ENCODE measurements around the gene JMJD7.

DNA sequence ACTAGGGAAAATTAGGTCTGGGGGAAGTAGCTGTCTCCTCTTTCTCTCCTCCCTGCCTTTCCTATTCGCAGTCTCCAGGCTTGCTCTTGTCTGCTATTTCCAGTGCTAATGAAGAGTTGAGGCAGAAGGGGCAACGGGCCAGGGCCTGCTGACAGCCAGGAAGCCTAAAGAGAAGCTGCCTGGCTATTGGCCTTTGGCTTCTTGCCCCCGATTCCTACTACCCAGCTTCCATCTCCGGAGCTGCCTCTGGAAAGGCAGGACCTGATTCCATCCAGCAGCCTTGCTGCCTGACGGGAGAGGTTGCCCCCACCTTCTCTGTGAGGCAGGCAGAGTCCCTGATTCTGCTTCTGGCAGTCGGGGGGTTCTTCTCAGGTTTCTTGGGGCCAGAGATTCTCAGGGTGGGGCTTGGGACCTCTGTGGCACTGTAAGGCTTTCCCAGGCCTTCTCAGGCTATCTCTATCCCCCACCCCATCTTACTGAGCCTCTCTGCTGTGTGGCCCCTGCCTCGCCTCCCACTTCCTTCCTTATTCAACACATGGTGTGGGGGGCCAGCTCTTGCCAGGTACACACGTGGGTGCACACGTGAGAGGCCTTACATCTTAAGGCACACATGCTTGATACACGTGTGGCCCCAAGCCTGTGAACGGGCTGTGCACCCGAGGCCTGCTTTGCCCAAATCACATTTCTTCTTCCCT, 18.2 kb upstream of the JMJD7 start:
- TF ChIP-seq, protein P1, sequence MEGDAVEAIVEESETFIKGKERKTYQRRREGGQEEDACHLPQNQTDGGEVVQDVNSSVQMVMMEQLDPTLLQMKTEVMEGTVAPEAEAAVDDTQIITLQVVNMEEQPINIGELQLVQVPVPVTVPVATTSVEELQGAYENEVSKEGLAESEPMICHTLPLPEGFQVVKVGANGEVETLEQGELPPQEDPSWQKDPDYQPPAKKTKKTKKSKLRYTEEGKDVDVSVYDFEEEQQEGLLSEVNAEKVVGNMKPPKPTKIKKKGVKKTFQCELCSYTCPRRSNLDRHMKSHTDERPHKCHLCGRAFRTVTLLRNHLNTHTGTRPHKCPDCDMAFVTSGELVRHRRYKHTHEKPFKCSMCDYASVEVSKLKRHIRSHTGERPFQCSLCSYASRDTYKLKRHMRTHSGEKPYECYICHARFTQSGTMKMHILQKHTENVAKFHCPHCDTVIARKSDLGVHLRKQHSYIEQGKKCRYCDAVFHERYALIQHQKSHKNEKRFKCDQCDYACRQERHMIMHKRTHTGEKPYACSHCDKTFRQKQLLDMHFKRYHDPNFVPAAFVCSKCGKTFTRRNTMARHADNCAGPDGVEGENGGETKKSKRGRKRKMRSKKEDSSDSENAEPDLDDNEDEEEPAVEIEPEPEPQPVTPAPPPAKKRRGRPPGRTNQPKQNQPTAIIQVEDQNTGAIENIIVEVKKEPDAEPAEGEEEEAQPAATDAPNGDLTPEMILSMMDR (IDR thresholded peaks at IDR 0.05) = no peak
- TF ChIP-seq POLR2A (IDR thresholded peaks at IDR 0.05) = no peak
